ENCODE measurements around the gene TSPAN32. TPM values are rescaled to one million over a fixed set of nuclear protein-coding genes. Genes with fewer than 3 reads are reported as not detected.
"Not testable (repeated sequence)": the region's sequence is repeated elsewhere in the genome, so short reads cannot be mapped to it uniquely, and the experiment has no call there.

TSPAN32 gene
- total RNA-seq, 4 donors from 2014 or later: not detected

DNA sequence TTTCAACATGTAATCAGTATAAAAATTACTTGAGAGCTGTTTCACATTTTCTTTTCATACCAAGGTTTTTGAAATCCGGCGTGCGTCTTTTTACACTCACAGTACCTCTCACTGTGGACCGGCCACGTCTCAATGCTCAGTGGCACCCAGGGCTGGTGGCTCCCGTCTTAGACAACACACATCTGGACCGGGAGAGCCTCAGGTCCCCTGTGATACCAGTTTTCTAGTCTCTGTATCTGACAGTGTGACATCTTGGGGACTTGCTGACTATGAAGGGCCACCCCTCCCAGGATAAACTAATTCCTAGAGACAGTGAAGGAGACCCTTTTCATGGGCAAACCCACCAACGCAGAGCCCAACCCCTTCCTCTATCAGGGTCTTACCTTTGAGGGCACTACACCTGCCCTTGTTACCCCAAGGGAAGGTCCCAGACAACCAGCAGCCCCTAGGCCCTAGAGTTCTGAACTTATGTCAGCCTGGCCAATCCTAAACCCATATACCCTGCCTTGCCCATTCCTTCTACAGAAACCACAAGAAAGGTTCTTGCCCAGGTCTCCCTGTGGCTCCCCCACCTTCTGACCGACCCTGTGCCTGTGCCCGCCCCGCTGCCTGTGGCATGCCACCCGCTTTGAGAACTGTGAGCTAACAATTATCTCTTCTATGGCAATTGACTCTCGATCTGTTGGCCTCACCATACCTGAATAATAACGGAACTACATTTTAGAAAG is 25.4 kb upstream of the TSPAN32 start:
- intact Hi-C loops (cut with DNase I; ENCODE audit: low total_unique reads) (no loop called here), in situ Hi-C loops (cut with MboI; ENCODE audit: low sequenced_read_pairs in 4 of 4) (no loop called here)
- no peaks in the 10 kb centered on the region for H3K9me3 ChIP-seq
- peaks cover 9 to 16% (median 15%) of the 10 kb centered on the region in 3 donors for H3K27me3 ChIP-seq
- H3K27ac ChIP-seq: no peak overlapping the region
- H3K4me1 ChIP-seq: no peaks in the 10 kb centered on the region
- H3K4me3 ChIP-seq: no peak overlapping the region
- ATAC-seq (no peak), DNase-seq (peak in 1 of 2 donors; percentile 6)
- TF ChIP-seq POLR2A (IDR thresholded peaks at IDR 0.05): no peak
- TF ChIP-seq, protein P1, sequence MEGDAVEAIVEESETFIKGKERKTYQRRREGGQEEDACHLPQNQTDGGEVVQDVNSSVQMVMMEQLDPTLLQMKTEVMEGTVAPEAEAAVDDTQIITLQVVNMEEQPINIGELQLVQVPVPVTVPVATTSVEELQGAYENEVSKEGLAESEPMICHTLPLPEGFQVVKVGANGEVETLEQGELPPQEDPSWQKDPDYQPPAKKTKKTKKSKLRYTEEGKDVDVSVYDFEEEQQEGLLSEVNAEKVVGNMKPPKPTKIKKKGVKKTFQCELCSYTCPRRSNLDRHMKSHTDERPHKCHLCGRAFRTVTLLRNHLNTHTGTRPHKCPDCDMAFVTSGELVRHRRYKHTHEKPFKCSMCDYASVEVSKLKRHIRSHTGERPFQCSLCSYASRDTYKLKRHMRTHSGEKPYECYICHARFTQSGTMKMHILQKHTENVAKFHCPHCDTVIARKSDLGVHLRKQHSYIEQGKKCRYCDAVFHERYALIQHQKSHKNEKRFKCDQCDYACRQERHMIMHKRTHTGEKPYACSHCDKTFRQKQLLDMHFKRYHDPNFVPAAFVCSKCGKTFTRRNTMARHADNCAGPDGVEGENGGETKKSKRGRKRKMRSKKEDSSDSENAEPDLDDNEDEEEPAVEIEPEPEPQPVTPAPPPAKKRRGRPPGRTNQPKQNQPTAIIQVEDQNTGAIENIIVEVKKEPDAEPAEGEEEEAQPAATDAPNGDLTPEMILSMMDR (IDR thresholded peaks at IDR 0.05 in 4 of 5, conservative IDR thresholded peaks at IDR 0.05 in 1 of 5): no peak
- H3K36me3 ChIP-seq: no peaks in the 10 kb centered on the region

DNA sequence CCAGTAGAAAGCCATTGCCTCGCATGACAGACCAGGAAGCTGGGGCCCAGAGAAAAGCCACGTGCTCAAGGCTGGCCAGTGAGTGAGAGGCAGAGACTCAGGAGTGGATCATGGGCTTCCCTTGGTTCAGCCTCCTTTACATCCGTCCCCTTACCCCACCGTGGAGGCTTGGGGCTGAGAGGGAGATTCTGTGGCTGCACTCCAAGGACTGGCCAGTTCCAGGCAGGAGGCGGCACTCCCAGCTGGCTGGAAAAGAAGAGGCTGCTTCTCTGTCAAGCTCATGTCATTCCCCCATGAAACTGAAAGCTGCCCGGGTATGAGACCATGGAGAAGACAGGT is 24.8 kb upstream of the TSPAN32 start:
- DNase-seq (no peak), ATAC-seq (no peak)
- intact Hi-C loops (cut with DNase I; ENCODE audit: low total_unique reads): no loop called here
- no peak overlapping the region for H3K27ac ChIP-seq
- peaks cover 4 to 11% (median 9%) of the 10 kb centered on the region in 3 donors for H3K27me3 ChIP-seq
- no peaks in the 10 kb centered on the region for H3K9me3 ChIP-seq
- H3K36me3 ChIP-seq: no peaks in the 10 kb centered on the region
- in situ Hi-C loops (cut with MboI; ENCODE audit: low sequenced_read_pairs in 4 of 4): no loop called here
- H3K4me1 ChIP-seq: no peaks in the 10 kb centered on the region
- H3K4me3 ChIP-seq: no peak overlapping the region
- no peak for TF ChIP-seq POLR2A (IDR thresholded peaks at IDR 0.05)
- TF ChIP-seq, protein P1 (IDR thresholded peaks at IDR 0.05 in 4 of 5, conservative IDR thresholded peaks at IDR 0.05 in 1 of 5): no peak

DNA sequence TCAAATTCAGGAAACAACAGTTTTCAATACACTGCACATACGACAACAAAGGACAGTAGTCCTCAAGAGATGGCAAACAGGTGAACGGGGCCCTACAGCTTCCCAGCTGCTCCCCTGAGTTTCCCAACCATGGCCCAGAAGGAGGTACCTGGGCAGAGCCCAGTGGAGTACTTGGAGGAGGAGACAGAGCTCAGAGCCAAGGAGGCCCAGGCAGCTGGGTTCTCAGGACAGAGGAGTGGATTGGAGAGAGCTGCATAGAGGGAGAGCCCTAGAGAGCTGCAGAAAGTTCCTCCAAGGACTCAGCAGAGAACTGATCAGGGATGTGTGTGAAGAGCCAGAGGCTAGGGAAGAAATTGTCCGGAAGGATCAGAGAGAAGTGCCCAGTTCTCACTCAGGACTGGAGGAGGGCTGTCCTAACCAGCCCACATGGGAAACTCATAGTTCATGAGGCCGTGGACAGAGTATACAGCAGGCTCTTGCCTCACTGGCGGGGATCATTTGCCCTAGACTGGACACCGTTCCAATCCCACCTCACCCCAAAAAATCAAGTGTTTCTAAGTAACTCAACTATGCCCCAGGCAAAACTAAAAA is 23.8 kb upstream of the TSPAN32 start:
- Histone ChIP-seq H3K27ac (no peak overlapping the region), H3K4me3 (no peak overlapping the region), H3K4me1 (no peaks in the 10 kb centered on the region), H3K27me3 (peaks cover 0 to 7% (median under 1%) of the 10 kb centered on the region in 3 donors), H3K36me3 (no peaks in the 10 kb centered on the region), H3K9me3 (no peaks in the 10 kb centered on the region)
- in situ Hi-C loops (cut with MboI; ENCODE audit: low sequenced_read_pairs in 4 of 4) (no loop called here), intact Hi-C loops (cut with DNase I; ENCODE audit: low total_unique reads) (no loop called here)
- TF ChIP-seq POLR2A (IDR thresholded peaks at IDR 0.05): no peak
- TF ChIP-seq, protein P1 (IDR thresholded peaks at IDR 0.05 in 4 of 5, conservative IDR thresholded peaks at IDR 0.05 in 1 of 5): no peak
- DNase-seq: no peak
- no peak for ATAC-seq

DNA sequence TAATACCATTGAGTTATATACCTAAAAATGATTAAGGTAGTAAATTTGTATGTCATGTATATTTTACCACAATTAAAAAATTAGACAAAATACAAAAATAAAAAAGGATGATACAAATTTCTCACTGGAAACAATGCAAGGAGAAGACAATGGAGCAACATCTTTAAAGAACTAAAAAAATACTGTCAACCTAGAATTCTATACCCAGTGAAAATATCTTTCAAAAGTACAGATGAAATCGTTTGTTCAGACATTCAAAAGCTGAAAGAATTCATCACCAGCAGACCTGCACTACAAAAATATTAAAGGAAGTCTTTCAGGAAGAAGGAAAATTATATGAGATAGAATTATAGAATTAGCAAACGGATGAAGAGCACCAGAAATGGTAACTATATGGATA is 21.6 kb upstream of the TSPAN32 start:
- Histone ChIP-seq H3K4me3 (no peak overlapping the region), H3K36me3 (no peaks in the 10 kb centered on the region), H3K9me3 (no peaks in the 10 kb centered on the region), H3K27ac (no peak overlapping the region), H3K4me1 (no peaks in the 10 kb centered on the region), H3K27me3 (peaks cover 0 to 6% (median 3%) of the 10 kb centered on the region in 3 donors)
- in situ Hi-C loops (cut with MboI; ENCODE audit: low sequenced_read_pairs in 4 of 4): no loop called here
- intact Hi-C loops (cut with DNase I; ENCODE audit: low total_unique reads): no loop called here
- no peak for TF ChIP-seq POLR2A (IDR thresholded peaks at IDR 0.05)
- TF ChIP-seq, protein P1 (IDR thresholded peaks at IDR 0.05 in 4 of 5, conservative IDR thresholded peaks at IDR 0.05 in 1 of 5): no peak
- DNase-seq: no peak
- ATAC-seq: no peak

DNA sequence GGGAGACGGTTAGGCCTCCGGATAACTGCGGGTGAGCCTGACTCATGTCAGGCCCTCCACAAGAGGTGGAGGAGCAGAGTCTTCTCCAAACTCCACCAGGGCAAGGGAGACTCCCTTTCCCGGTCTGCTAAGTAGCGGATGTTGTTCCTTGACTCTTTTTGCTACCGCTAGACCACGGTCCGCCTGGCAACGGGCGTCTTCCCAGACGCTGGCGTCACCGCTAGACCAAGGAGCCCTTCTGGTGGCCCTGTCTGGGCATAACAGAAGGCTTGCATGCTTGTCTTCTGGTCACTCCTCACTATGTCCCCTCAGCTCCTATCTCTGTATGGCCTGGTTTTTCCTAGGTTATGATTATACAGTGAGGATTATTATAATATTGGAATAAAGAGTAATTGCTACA is 15.5 kb upstream of the TSPAN32 start:
- H3K36me3 ChIP-seq; H3K27ac ChIP-seq; ATAC-seq; DNase-seq; H3K9me3 ChIP-seq; H3K4me1 ChIP-seq; intact Hi-C loops (cut with DNase I; ENCODE audit: low total_unique reads); H3K4me3 ChIP-seq; in situ Hi-C loops (cut with MboI; ENCODE audit: low sequenced_read_pairs in 4 of 4): not testable (repeated sequence)
- H3K27me3 ChIP-seq: peaks cover 0 to 22% (median 22%) of the 10 kb centered on the region in 3 donors
